ENCODE measurements around the gene PDE6G. TPM values are rescaled to one million over a fixed set of nuclear protein-coding genes. Genes with fewer than 3 reads are reported as not detected.
A peak's percentile ranks its signal among the peaks of the same experiment; 100 is the strongest.

The PDE6G gene
- total RNA-seq, 2 experiments from 2014 or later, result 8.9 to 11.4 TPM

- Mint-ChIP-seq H3K4me3 (peak overlapping the region; percentile 93), H3K4me1 (ENCODE audit: low read depth) (peaks cover 31% of the 10 kb centered on the region), H3K27me3 (no peaks in the 10 kb centered on the region), H3K9me3 (no peaks in the 10 kb centered on the region), H3K36me3 (ENCODE audit: low read depth) (peaks cover 38% of the 10 kb centered on the region), H3K27ac (peak overlapping the region; percentile 85)
- intact Hi-C loops (cut with micrococcal nuclease), result no loop called here
- TF ChIP-seq CTCF (IDR thresholded peaks at IDR 0.05), result no peak
- DNase-seq (peak; percentile 37), ATAC-seq (peak; percentile 2)
- ChIA-PET POLR2A (interaction anchor here (1.0 to 6.7 kb wide), 11 partner anchors 9 to 131 kb away, joined by 3 to 73 read pairs (median 9); partner anchors contain the start of genes CCDC137, FAAP100, MRPL12 and OXLD1), CTCF (interaction anchor here (0.6 to 2.3 kb wide), 5 partner anchors 19 to 186 kb away, joined by 4 to 10 read pairs (median 4); partner anchors contain the start of gene MRPL12)
Observed at GRCh38 chr17:81683208-81683583, 26.9 kb upstream of the PDE6G start.

- no peak for TF ChIP-seq CTCF (IDR thresholded peaks at IDR 0.05)
- H3K9me3 Mint-ChIP-seq, result no peaks in the 10 kb centered on the region
Observed at GRCh38 chr17:81682565-81683207, 26.3 kb upstream of the PDE6G start.

GRCh38 chr17:81681672-81682071 lies 25.3 kb upstream of the PDE6G start:
- Mint-ChIP-seq H3K27ac (no peak overlapping the region), H3K4me1 (ENCODE audit: low read depth) (peaks cover 29% of the 10 kb centered on the region), H3K9me3 (no peaks in the 10 kb centered on the region), H3K27me3 (no peaks in the 10 kb centered on the region), H3K36me3 (ENCODE audit: low read depth) (peaks cover 29% of the 10 kb centered on the region), H3K4me3 (peak overlapping the region; percentile 44)
- DNase-seq (no peak), ATAC-seq (no peak)
- no peak for TF ChIP-seq CTCF (IDR thresholded peaks at IDR 0.05)
- intact Hi-C loops (cut with micrococcal nuclease), result no loop called here
- ChIA-PET POLR2A (interaction anchor here (3.6 to 6.7 kb wide), 3 partner anchors 11 to 21 kb away, joined by 27 to 73 read pairs (median 33); partner anchors contain the start of genes CCDC137, MRPL12 and OXLD1), CTCF (interaction anchor here (2.3 kb wide), 1 partner anchor 80 kb away, joined by 8 read pairs; no protein-coding TSS in a partner anchor)

More at GRCh38 chr17:81682565-81683207, 26.3 kb upstream of the PDE6G start:
- no peak for ATAC-seq
- Mint-ChIP-seq H3K4me1 (ENCODE audit: low read depth) (peaks cover 31% of the 10 kb centered on the region), H3K27ac (peak overlapping the region; percentile 85), H3K4me3 (peak overlapping the region; percentile 93), H3K27me3 (no peaks in the 10 kb centered on the region), H3K36me3 (ENCODE audit: low read depth) (peaks cover 38% of the 10 kb centered on the region)
- POLR2A ChIA-PET, result interaction anchor here (0.8 to 6.7 kb wide), 11 partner anchors 8 to 130 kb away, joined by 3 to 73 read pairs (median 9); partner anchors contain the start of genes CCDC137, FAAP100, MRPL12 and OXLD1
- intact Hi-C loops (cut with micrococcal nuclease), result no loop called here
- no peak for DNase-seq
- CTCF ChIA-PET, result interaction anchor here (1.4 to 2.3 kb wide), 3 partner anchors 20 to 187 kb away, joined by 4 to 10 read pairs (median 8); partner anchors contain the start of gene MRPL12

GRCh38 chr17:81680150-81680549 lies 23.8 kb upstream of the PDE6G start:
- ChIA-PET POLR2A (interaction anchor here (1.3 to 2.1 kb wide), 3 partner anchors 14 to 163 kb away, joined by 3 to 7 read pairs (median 4); partner anchors contain the start of genes CCDC137, MRPL12 and OXLD1), CTCF (interaction anchor here (1.7 kb wide), 1 partner anchor 17 kb away, joined by 4 read pairs; no protein-coding TSS in a partner anchor)
- intact Hi-C loops (cut with micrococcal nuclease), result no loop called here
- H3K27ac Mint-ChIP-seq, result no peak overlapping the region
- ATAC-seq (no peak), DNase-seq (no peak)
- H3K4me1 Mint-ChIP-seq (ENCODE audit: low read depth), result peaks cover 23% of the 10 kb centered on the region
- H3K9me3 Mint-ChIP-seq, result no peaks in the 10 kb centered on the region
- H3K4me3 Mint-ChIP-seq, result no peak overlapping the region
- H3K27me3 Mint-ChIP-seq, result no peaks in the 10 kb centered on the region
- H3K36me3 Mint-ChIP-seq (ENCODE audit: low read depth), result peaks cover 21% of the 10 kb centered on the region
- no peak for TF ChIP-seq CTCF (IDR thresholded peaks at IDR 0.05)

- CTCF ChIA-PET, result interaction anchor here (1.8 kb wide), 1 partner anchor 25 kb away, joined by 4 read pairs; no protein-coding TSS in a partner anchor
- Mint-ChIP-seq H3K27me3 (no peaks in the 10 kb centered on the region), H3K36me3 (ENCODE audit: low read depth) (peaks cover 29% of the 10 kb centered on the region), H3K9me3 (no peaks in the 10 kb centered on the region), H3K4me1 (ENCODE audit: low read depth) (peaks cover 9% of the 10 kb centered on the region), H3K27ac (no peak overlapping the region), H3K4me3 (no peak overlapping the region)
- ATAC-seq (no peak), DNase-seq (no peak)
- no peak for TF ChIP-seq CTCF (IDR thresholded peaks at IDR 0.05)
- intact Hi-C loops (cut with micrococcal nuclease), result no loop called here
- POLR2A ChIA-PET, result interaction anchor here (0.6 to 2.0 kb wide), 3 partner anchors 9 to 212 kb away, joined by 3 to 7 read pairs (median 4); partner anchors contain the start of genes CCDC137 and OXLD1
Observed at GRCh38 chr17:81676906-81677305, 20.6 kb upstream of the PDE6G start.

Data from activated CD8-positive, alpha-beta T cell treated with anti-CD3 and anti-CD28 coated beads for 36 hours (primary cell).